Colonic mucosa (tissue), 4 donors: ENCODE measurements around the gene GLCE. TPM values are rescaled to one million over a fixed set of nuclear protein-coding genes. Genes with fewer than 3 reads are reported as not detected.

ENCODE experiments used
- DNase-seq: peaks from one replicate; pipeline ENCODE4 v3.0.0-alpha.2; 2020
- H3K27ac ChIP-seq: fragments of 200-600 bp; one replicate; pipeline ENCODE4 v1.8.0; 2021
- H3K27me3 ChIP-seq: fragments of 200-600 bp; one replicate; pipeline ENCODE4 v1.8.0; 2021
- H3K36me3 ChIP-seq: fragments of 200-600 bp; one replicate; pipeline ENCODE4 v1.8.0; 2021
- H3K4me1 ChIP-seq: fragments of 200-600 bp; one replicate; pipeline ENCODE4 v1.8.0; 2021; ENCODE audit warnings: mild to moderate bottlenecking
- H3K4me3 ChIP-seq: fragments of 200-600 bp; one replicate; pipeline ENCODE4 v1.8.0; 2021
- H3K9ac ChIP-seq, 2 donors: one replicate each; pipeline ENCODE4 v1.7.0; 2013; ENCODE audit warnings: control low read depth in 2 of 2, low read depth in 2 of 2, low read length in 2 of 2
- H3K9me3 ChIP-seq: fragments of 200-600 bp; one replicate; pipeline ENCODE4 v1.8.0; 2021
- intact Hi-C: fragments of 100-400 bp; cut with DNase I; formaldehyde crosslinking; loops from one replicate; pipeline ENCODE4 v1.14.1; 2022
- total RNA-seq, 2 donors: library from RNA; stranded (reverse); fragmentation: NEBNext Ultra II Directional in 1 of 2; extraction: Animal tissue kit (Norgen Biotek cat#: 25700) in 1 of 2; gene quantifications; one replicate each; pipeline ENCODE4 v1.2.1, GENCODE V29; 2021
- TF ChIP-seq, protein P1 (sequence below): fragments of 200-600 bp; IDR thresholded peaks from one replicate; pipeline ENCODE4 v1.8.0; 2022; ENCODE audit warnings: antibody characterized with exemption, mild to moderate bottlenecking
- donor health status: healthy.
- donor health status: DM: no; HTN: no; CAD: no.
- donor health status: DM: no; HTN: no; CAD: no.

The GLCE gene
- total RNA-seq, 2 donors from 2014 or later: 28.0 to 61.1 TPM

DNA sequence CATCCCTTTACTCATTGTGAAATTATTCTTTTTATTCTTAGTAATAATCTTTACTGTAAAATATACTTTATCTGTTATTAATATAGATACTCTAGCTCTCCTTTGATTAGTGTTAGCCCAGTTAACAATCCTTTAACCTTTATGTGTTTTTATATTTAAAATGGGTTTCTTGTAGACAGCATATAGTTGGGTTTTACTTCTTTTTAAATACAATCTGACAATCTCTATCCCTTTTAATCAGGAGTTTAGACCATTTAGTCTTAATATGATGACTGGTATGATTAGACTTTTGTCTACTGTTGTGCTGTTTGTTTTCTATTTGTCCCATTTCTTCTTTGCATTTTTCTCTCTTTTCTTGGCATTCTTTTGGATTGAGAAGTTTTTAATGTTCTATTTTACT, 30.1 kb downstream of the GLCE start:
- TF ChIP-seq, protein P1, sequence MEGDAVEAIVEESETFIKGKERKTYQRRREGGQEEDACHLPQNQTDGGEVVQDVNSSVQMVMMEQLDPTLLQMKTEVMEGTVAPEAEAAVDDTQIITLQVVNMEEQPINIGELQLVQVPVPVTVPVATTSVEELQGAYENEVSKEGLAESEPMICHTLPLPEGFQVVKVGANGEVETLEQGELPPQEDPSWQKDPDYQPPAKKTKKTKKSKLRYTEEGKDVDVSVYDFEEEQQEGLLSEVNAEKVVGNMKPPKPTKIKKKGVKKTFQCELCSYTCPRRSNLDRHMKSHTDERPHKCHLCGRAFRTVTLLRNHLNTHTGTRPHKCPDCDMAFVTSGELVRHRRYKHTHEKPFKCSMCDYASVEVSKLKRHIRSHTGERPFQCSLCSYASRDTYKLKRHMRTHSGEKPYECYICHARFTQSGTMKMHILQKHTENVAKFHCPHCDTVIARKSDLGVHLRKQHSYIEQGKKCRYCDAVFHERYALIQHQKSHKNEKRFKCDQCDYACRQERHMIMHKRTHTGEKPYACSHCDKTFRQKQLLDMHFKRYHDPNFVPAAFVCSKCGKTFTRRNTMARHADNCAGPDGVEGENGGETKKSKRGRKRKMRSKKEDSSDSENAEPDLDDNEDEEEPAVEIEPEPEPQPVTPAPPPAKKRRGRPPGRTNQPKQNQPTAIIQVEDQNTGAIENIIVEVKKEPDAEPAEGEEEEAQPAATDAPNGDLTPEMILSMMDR: no peak
- intact Hi-C loops: no loop called here

DNA sequence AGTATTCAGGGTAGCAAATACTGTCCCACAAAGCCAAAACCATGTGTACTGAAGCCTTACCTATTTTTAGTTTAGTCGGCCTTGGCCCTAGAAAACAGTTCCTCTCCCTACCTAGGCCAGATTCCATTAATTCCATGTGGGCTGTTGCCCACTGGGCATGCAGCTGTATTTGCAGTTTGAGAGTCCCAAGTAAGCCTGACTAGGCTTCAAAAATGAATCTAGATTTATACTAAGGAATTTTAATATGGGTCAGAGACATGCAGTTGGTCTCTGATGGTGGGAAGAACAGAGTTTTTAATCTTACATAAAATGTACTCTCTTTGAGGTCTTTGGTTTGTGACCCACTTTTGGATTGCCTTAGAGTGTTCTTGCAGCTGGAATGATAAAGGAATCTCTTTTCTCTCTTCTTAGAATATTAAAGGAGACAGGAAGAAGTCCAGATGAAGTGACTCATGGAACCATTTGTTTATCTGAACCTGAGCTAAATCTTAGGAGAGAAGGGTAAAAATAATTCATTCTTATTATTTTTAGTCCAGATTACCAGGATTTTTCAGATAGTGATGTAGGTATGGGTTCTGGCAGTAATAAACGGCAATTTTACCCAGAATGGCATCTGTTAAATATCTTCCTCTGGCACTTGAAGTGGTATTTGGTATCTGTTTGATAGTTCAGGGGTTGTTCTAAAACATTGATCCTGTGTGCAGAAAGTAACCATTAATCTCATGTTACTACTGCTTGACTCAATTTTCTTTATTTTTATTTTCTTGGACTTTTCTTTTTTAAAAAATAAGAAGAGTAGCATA, 33.8 kb downstream of the GLCE start:
- H3K27me3 ChIP-seq: no peaks in the 10 kb centered on the region
- H3K4me1 ChIP-seq: no peaks in the 10 kb centered on the region
- H3K27ac ChIP-seq: no peak overlapping the region
- intact Hi-C loops: no loop called here
- no peaks in the 10 kb centered on the region for H3K36me3 ChIP-seq
- TF ChIP-seq, protein P1: no peak
- DNase-seq: no peak
- no peaks in the 10 kb centered on the region for H3K9me3 ChIP-seq
- H3K4me3 ChIP-seq: no peak overlapping the region
- no peak overlapping the region for H3K9ac ChIP-seq

More for the DNA sequence above, 30.1 kb downstream of the GLCE start:
- H3K9me3 ChIP-seq: no peaks in the 10 kb centered on the region
- H3K27ac ChIP-seq: no peak overlapping the region
- no peaks in the 10 kb centered on the region for H3K36me3 ChIP-seq
- no peak for DNase-seq
- H3K4me1 ChIP-seq: no peaks in the 10 kb centered on the region
- no peak overlapping the region for H3K9ac ChIP-seq
- no peaks in the 10 kb centered on the region for H3K27me3 ChIP-seq
- no peak overlapping the region for H3K4me3 ChIP-seq

DNA sequence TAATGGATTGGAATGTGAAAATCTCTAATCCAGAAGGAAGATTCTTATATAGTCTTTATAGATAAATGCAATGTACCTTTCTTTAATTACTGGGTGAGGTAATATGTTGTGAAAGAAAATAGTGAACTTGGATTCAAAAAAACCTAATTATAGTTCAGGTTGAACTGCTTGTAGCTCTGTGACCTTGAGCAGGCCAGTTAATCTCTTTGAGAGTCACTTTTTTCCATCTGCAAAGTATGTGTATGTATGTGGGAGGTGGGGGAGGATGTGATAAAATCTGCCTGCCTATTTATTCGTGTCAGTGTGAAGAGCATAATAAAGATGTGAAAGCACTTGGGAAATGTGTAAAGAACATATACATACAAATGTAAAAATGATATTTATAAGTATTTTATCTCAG, 34.4 kb downstream of the GLCE start:
- Histone ChIP-seq H3K9me3 (no peaks in the 10 kb centered on the region), H3K4me3 (no peak overlapping the region), H3K27ac (no peak overlapping the region), H3K27me3 (no peaks in the 10 kb centered on the region), H3K4me1 (no peaks in the 10 kb centered on the region), H3K36me3 (no peaks in the 10 kb centered on the region), H3K9ac (no peak overlapping the region)
- DNase-seq: no peak
- TF ChIP-seq, protein P1: no peak
- intact Hi-C loops: no loop called here

DNA sequence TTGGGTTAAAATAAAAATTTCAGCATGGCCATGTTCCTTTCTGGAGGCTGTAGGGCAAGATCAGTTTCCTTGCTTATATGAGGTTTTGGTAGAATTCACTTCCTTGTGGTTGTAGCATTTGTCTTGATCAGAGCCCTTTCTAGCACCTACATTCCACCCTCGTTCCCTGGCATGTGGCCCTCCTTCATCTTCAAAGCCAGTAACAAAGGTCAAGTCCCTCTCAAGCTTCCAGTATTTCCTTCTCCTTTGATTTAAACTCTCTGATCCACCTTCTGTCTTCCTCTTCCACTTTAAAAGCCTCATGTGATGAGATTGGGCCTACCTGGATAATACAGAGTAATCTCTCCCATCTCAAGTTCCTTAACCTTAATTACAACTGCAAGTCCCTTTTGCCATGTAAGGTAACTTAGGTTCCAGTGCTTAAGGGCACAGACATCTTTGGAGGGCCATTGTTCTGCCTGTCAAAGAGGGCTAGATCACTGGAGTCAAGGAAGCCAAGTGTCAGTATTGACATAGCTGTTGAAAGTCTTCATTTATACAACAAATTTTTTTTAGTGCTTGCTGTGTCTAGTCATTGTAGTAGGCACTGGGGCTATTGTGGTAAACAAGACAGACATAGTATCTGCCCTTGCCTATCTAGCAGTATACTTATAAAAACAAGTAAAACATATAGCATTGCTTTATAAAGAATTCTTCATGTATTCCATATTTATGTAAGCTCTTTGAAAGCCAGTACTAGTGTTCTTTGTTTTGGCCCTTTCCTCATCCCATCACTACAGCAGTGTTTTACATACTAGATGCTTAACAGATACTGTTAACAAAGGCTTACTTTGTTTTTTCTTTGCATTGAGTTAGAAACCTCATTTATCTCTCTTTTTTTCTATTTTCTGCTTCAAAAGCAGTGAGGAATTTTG, 40.7 kb downstream of the GLCE start:
- no peaks in the 10 kb centered on the region for H3K4me1 ChIP-seq
- no peak overlapping the region for H3K27ac ChIP-seq
- H3K36me3 ChIP-seq: no peaks in the 10 kb centered on the region
- H3K9ac ChIP-seq: no peak overlapping the region
- intact Hi-C loops: no loop called here
- H3K27me3 ChIP-seq: no peaks in the 10 kb centered on the region
- TF ChIP-seq, protein P1: no peak
- DNase-seq: peak; percentile 62
- no peak overlapping the region for H3K4me3 ChIP-seq
- H3K9me3 ChIP-seq: no peaks in the 10 kb centered on the region

DNA sequence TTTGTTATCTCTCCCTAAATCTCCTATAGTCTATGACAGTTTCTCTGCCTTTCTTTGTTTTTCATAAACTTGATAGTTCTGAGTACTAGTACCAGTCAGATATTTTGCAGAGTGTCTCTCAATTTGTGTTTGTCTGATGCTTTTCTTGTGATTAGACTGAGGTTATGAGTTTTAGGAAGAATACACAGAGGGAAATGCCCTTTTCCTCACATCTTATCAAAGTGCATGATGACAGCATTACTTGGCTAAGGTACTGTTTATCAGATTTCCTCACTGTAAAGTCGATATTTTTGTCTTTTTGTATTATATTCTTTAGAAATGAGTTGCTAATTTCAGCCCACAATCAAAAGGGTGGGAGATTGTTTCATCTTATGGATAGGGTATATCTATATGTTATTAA, 45.6 kb downstream of the GLCE start:
- Histone ChIP-seq H3K4me3 (no peak overlapping the region), H3K9ac (no peak overlapping the region), H3K9me3 (no peaks in the 10 kb centered on the region), H3K27ac (no peak overlapping the region), H3K27me3 (no peaks in the 10 kb centered on the region), H3K36me3 (no peaks in the 10 kb centered on the region), H3K4me1 (no peaks in the 10 kb centered on the region)
- TF ChIP-seq, protein P1: no peak
- intact Hi-C loops: no loop called here
- DNase-seq: no peak
